Activated naive CD4-positive, alpha-beta T cell treated with anti-CD3 and anti-CD28 coated beads, Interleukin-2, amount 10 ng/mL, durations not matched to agents 7 days and 5 days (primary cell): Measurements from ENCODE around the gene BCAR3.

ENCODE experiments used
- CTCF ChIA-PET: fragments of 350-600 bp; sonication (Branson Sonifier 250); formaldehyde crosslinking; loops from one replicate; lab custom pipeline; 2021; ENCODE audit warnings: antibody characterized with exemption; lab: Charles Lee
- DNase-seq: peaks from one replicate; pipeline ENCODE4 v3.0.0-alpha.2; 2020
- H3K27ac Mint-ChIP-seq: one replicate; pipeline ENCODE4 v1.8.0; 2021; ENCODE audit warnings: mild to moderate bottlenecking, moderate library complexity, mixed read lengths
- H3K27me3 Mint-ChIP-seq: one replicate; pipeline ENCODE4 v1.8.0; 2021; ENCODE audit warnings: mild to moderate bottlenecking, mixed read lengths
- H3K36me3 Mint-ChIP-seq: one replicate; pipeline ENCODE4 v1.8.0; 2021; ENCODE audit warnings: mixed read lengths
- H3K4me1 Mint-ChIP-seq: one replicate; pipeline ENCODE4 v1.8.0; 2021; ENCODE audit warnings: mixed read lengths
- H3K4me3 Mint-ChIP-seq: one replicate; pipeline ENCODE4 v1.8.0; 2021; ENCODE audit warnings: mild to moderate bottlenecking, moderate library complexity, mixed read lengths
- H3K9me3 Mint-ChIP-seq: one replicate; pipeline ENCODE4 v1.8.0; 2021; ENCODE audit warnings: mixed read lengths

BCAR3 gene

GRCh38 chr1:93613898-93614297 is 67.7 kb downstream of the BCAR3 start:
- Mint-ChIP-seq H3K36me3 (no peaks in the 10 kb centered on the region), H3K4me1 (peaks cover 2% of the 10 kb centered on the region), H3K27ac (no peak overlapping the region), H3K27me3 (peaks cover 8% of the 10 kb centered on the region), H3K4me3 (no peak overlapping the region), H3K9me3 (no peaks in the 10 kb centered on the region)
- DNase-seq = no peak
- CTCF ChIA-PET = interaction anchor here (0.8 kb wide), 1 partner anchor 15 kb away, joined by 3 read pairs; no protein-coding TSS in a partner anchor

GRCh38 chr1:93612510-93612909 is 69.1 kb downstream of the BCAR3 start:
- Mint-ChIP-seq H3K27me3 (peaks cover 8% of the 10 kb centered on the region), H3K27ac (no peak overlapping the region), H3K9me3 (no peaks in the 10 kb centered on the region), H3K36me3 (no peaks in the 10 kb centered on the region), H3K4me3 (no peak overlapping the region), H3K4me1 (peaks cover 2% of the 10 kb centered on the region)
- CTCF ChIA-PET = interaction anchor here (1.4 kb wide), 1 partner anchor 17 kb away, joined by 4 read pairs; no protein-coding TSS in a partner anchor
- DNase-seq = no peak

GRCh38 chr1:93611668-93612067 is 70.0 kb downstream of the BCAR3 start:
- Mint-ChIP-seq H3K9me3 (no peaks in the 10 kb centered on the region), H3K27me3 (peaks cover 8% of the 10 kb centered on the region), H3K4me3 (no peak overlapping the region), H3K4me1 (peaks cover 2% of the 10 kb centered on the region), H3K27ac (no peak overlapping the region), H3K36me3 (no peaks in the 10 kb centered on the region)
- no peak for DNase-seq
- CTCF ChIA-PET = interaction anchor here (1.4 kb wide), 1 partner anchor 17 kb away, joined by 4 read pairs; no protein-coding TSS in a partner anchor

- H3K27me3 Mint-ChIP-seq = peaks cover 4% of the 10 kb centered on the region
- no peak overlapping the region for H3K27ac Mint-ChIP-seq
- no peaks in the 10 kb centered on the region for H3K4me1 Mint-ChIP-seq
- no peaks in the 10 kb centered on the region for H3K36me3 Mint-ChIP-seq
- DNase-seq = no peak
- H3K4me3 Mint-ChIP-seq = no peak overlapping the region
- H3K9me3 Mint-ChIP-seq = no peaks in the 10 kb centered on the region
- CTCF ChIA-PET = interaction anchor here (1.4 kb wide), 1 partner anchor 234 kb away, joined by 3 read pairs; no protein-coding TSS in a partner anchor
Measured at GRCh38 chr1:93609536-93609935, 72.1 kb downstream of the BCAR3 start.

GRCh38 chr1:93608187-93609109 is 73.2 kb downstream of the BCAR3 start:
- CTCF ChIA-PET = interaction anchor here (1.4 kb wide), 2 partner anchors 21 to 235 kb away, joined by 3 to 4 read pairs; no protein-coding TSS in a partner anchor
- Mint-ChIP-seq H3K27ac (no peak overlapping the region), H3K4me1 (no peaks in the 10 kb centered on the region), H3K36me3 (no peaks in the 10 kb centered on the region), H3K4me3 (no peak overlapping the region), H3K9me3 (no peaks in the 10 kb centered on the region), H3K27me3 (peaks cover 6% of the 10 kb centered on the region)
- DNase-seq = no peak

- Mint-ChIP-seq H3K27ac (no peak overlapping the region), H3K4me1 (no peaks in the 10 kb centered on the region)
Measured at GRCh38 chr1:93607814-93608186, 73.8 kb downstream of the BCAR3 start.

GRCh38 chr1:93605812-93606512 is 75.7 kb downstream of the BCAR3 start:
- H3K27me3 Mint-ChIP-seq = peaks cover 11% of the 10 kb centered on the region
- CTCF ChIA-PET = no interaction called here

More at GRCh38 chr1:93607814-93608186, 73.8 kb downstream of the BCAR3 start:
- H3K4me3 Mint-ChIP-seq = no peak overlapping the region
- no peaks in the 10 kb centered on the region for H3K36me3 Mint-ChIP-seq
- CTCF ChIA-PET = interaction anchor here (1.4 kb wide), 1 partner anchor 21 kb away, joined by 4 read pairs; no protein-coding TSS in a partner anchor
- H3K27me3 Mint-ChIP-seq = peaks cover 7% of the 10 kb centered on the region
- no peaks in the 10 kb centered on the region for H3K9me3 Mint-ChIP-seq
- no peak for DNase-seq

GRCh38 chr1:93605026-93605568 is 76.5 kb downstream of the BCAR3 start:
- Mint-ChIP-seq H3K27me3 (peaks cover 15% of the 10 kb centered on the region), H3K27ac (no peak overlapping the region), H3K9me3 (no peaks in the 10 kb centered on the region), H3K4me1 (no peaks in the 10 kb centered on the region), H3K36me3 (no peaks in the 10 kb centered on the region), H3K4me3 (no peak overlapping the region)
- DNase-seq = no peak
- CTCF ChIA-PET = no interaction called here

More at GRCh38 chr1:93605812-93606512, 75.7 kb downstream of the BCAR3 start:
- no peaks in the 10 kb centered on the region for H3K4me1 Mint-ChIP-seq
- H3K9me3 Mint-ChIP-seq = no peaks in the 10 kb centered on the region
- no peaks in the 10 kb centered on the region for H3K36me3 Mint-ChIP-seq
- no peak overlapping the region for H3K27ac Mint-ChIP-seq
- no peak for DNase-seq
- no peak overlapping the region for H3K4me3 Mint-ChIP-seq

GRCh38 chr1:93604411-93604810 is 77.2 kb downstream of the BCAR3 start:
- no peak for DNase-seq
- Mint-ChIP-seq H3K4me3 (no peak overlapping the region), H3K9me3 (no peaks in the 10 kb centered on the region), H3K27ac (no peak overlapping the region), H3K27me3 (peaks cover 11% of the 10 kb centered on the region), H3K36me3 (no peaks in the 10 kb centered on the region), H3K4me1 (no peaks in the 10 kb centered on the region)
- CTCF ChIA-PET = no interaction called here

GRCh38 chr1:93603601-93604000 is 78.0 kb downstream of the BCAR3 start:
- peaks cover 16% of the 10 kb centered on the region for H3K27me3 Mint-ChIP-seq
- no peaks in the 10 kb centered on the region for H3K9me3 Mint-ChIP-seq
- DNase-seq = no peak
- no peaks in the 10 kb centered on the region for H3K36me3 Mint-ChIP-seq
- H3K4me3 Mint-ChIP-seq = no peak overlapping the region
- no peak overlapping the region for H3K27ac Mint-ChIP-seq
- CTCF ChIA-PET = no interaction called here
- no peaks in the 10 kb centered on the region for H3K4me1 Mint-ChIP-seq

- Mint-ChIP-seq H3K27me3 (peaks cover 21% of the 10 kb centered on the region), H3K4me1 (no peaks in the 10 kb centered on the region), H3K4me3 (no peak overlapping the region), H3K36me3 (no peaks in the 10 kb centered on the region), H3K9me3 (no peaks in the 10 kb centered on the region), H3K27ac (no peak overlapping the region)
- CTCF ChIA-PET = no interaction called here
- no peak for DNase-seq
Measured at GRCh38 chr1:93603106-93603505, 78.5 kb downstream of the BCAR3 start.

GRCh38 chr1:93602101-93602500 is 79.5 kb downstream of the BCAR3 start:
- CTCF ChIA-PET = no interaction called here
- Mint-ChIP-seq H3K27ac (no peak overlapping the region), H3K4me1 (no peaks in the 10 kb centered on the region), H3K36me3 (no peaks in the 10 kb centered on the region), H3K4me3 (no peak overlapping the region), H3K27me3 (peaks cover 26% of the 10 kb centered on the region), H3K9me3 (no peaks in the 10 kb centered on the region)
- DNase-seq = no peak

- CTCF ChIA-PET = no interaction called here
Measured at GRCh38 chr1:93601686-93602085, 80.0 kb downstream of the BCAR3 start.

GRCh38 chr1:93600663-93601062 is 81.0 kb downstream of the BCAR3 start:
- Mint-ChIP-seq H3K4me1 (no peaks in the 10 kb centered on the region), H3K9me3 (no peaks in the 10 kb centered on the region), H3K36me3 (no peaks in the 10 kb centered on the region), H3K27me3 (peaks cover 29% of the 10 kb centered on the region), H3K4me3 (no peak overlapping the region), H3K27ac (no peak overlapping the region)
- no peak for DNase-seq
- CTCF ChIA-PET = no interaction called here

More at GRCh38 chr1:93601686-93602085, 80.0 kb downstream of the BCAR3 start:
- Mint-ChIP-seq H3K27ac (no peak overlapping the region), H3K27me3 (peaks cover 28% of the 10 kb centered on the region), H3K4me3 (no peak overlapping the region), H3K36me3 (no peaks in the 10 kb centered on the region), H3K4me1 (no peaks in the 10 kb centered on the region), H3K9me3 (no peaks in the 10 kb centered on the region)
- no peak for DNase-seq
